Fibroblast of lung (primary cell): ENCODE results near the gene ASAP2. TPM values are rescaled to one million over a fixed set of nuclear protein-coding genes. Genes with fewer than 3 reads are reported as not detected.

Source experiments
- DNase-seq, 2 donors: peaks; one replicate each; pipeline versions ENCODE4 v3.0.0 to v3.0.0-alpha.2; 2010; ENCODE audit warnings: low read depth in 2 of 2
- H2AFZ ChIP-seq: 2 replicates; pipeline ENCODE4 v1.5.1; 2012; ENCODE audit warnings: low read length, control low read depth, inconsistent platforms
- H3K27ac ChIP-seq: 2 replicates; pipeline ENCODE4 v1.5.1; 2011; ENCODE audit warnings: low read length, control low read depth; ENCODE audit not compliant: insufficient read depth
- H3K27me3 ChIP-seq: 2 replicates; pipeline ENCODE4 v1.5.1; 2011; ENCODE audit warnings: mild to moderate bottlenecking, low read length; ENCODE audit not compliant: control insufficient read depth, insufficient read depth
- H3K36me3 ChIP-seq: 2 replicates; pipeline ENCODE4 v1.5.1; 2011; ENCODE audit warnings: low read length; ENCODE audit not compliant: control insufficient read depth, insufficient read depth
- H3K4me1 ChIP-seq: 2 replicates; pipeline ENCODE4 v1.5.1; 2011; ENCODE audit warnings: low read length; ENCODE audit not compliant: control insufficient read depth, insufficient read depth; ENCODE audit errors: extremely low read depth
- H3K4me2 ChIP-seq: 2 replicates; pipeline ENCODE4 v1.5.1; 2011; ENCODE audit warnings: low read length, control low read depth; ENCODE audit not compliant: insufficient read depth; ENCODE audit errors: extremely low read depth
- H3K4me3 ChIP-seq, 4 experiments: fragments of 200-600 bp in 1 of 4; sonication (generic) in 1 of 4; replicated peaks in 1 of 4; 2 replicates each; pipeline ENCODE4 v1.5.1; 2011 to 2016; ENCODE audit warnings: low read length in 4 of 4, low read depth in 3 of 4, mild to moderate bottlenecking in 3 of 4, control low read depth in 2 of 4, inconsistent platforms in 1 of 4, mixed read lengths in 1 of 4; ENCODE audit not compliant: insufficient read depth in 1 of 4; ENCODE audit errors: control extremely low read depth in 1 of 4
- H3K79me2 ChIP-seq: 2 replicates; pipeline ENCODE4 v1.5.1; 2012; ENCODE audit warnings: mild to moderate bottlenecking, low read length, inconsistent platforms; ENCODE audit not compliant: control insufficient read depth, insufficient read depth
- H3K9ac ChIP-seq: 2 replicates; pipeline ENCODE4 v1.5.1; 2011; ENCODE audit warnings: mild to moderate bottlenecking, low read length, control low read depth; ENCODE audit not compliant: insufficient read depth
- H3K9me3 ChIP-seq: 2 replicates; pipeline ENCODE4 v1.5.1; 2012; ENCODE audit warnings: low read depth, low read length; ENCODE audit not compliant: control insufficient read depth, insufficient read depth
- H4K20me1 ChIP-seq: 2 replicates; pipeline ENCODE4 v1.5.1; 2011; ENCODE audit warnings: low read length; ENCODE audit not compliant: control insufficient read depth, insufficient read depth; ENCODE audit errors: extremely low read depth
- CTCF ChIP-seq, 2 donors: IDR thresholded peaks in 1 of 2; conservative IDR thresholded peaks in 1 of 2; 1 replicate in 1 of 2; 2 replicates in 1 of 2; pipeline ENCODE4 v1.5.1; 2011 to 2012; ENCODE audit warnings: low read length in 2 of 2, control low read depth in 1 of 2, inconsistent platforms in 1 of 2, low read depth in 1 of 2, mild to moderate bottlenecking in 1 of 2
- EZH2 ChIP-seq: IDR thresholded peaks from 2 replicates; pipeline ENCODE4 v1.5.1; 2012; ENCODE audit warnings: low read length, control low read depth, mild to moderate bottlenecking; ENCODE audit errors: missing control alignments
- polyA minus RNA-seq: library from RNA; depleted of rRNA, polyadenylated mRNA; stranded (reverse); fragments of >200 nt; gene quantifications from 2 replicates; pipeline ENCODE4 v1.2.3, GENCODE V29; 2011; ENCODE audit warnings: low replicate concordance
- polyA plus RNA-seq, 2 donors: library from polyadenylated mRNA; depleted of rRNA in 1 of 2; stranded (reverse) in 1 of 2; unstranded in 1 of 2; fragments of >200 nt; gene quantifications; 2 replicates each; pipeline ENCODE4 v1.2.1, GENCODE V29; 2011 to 2012; ENCODE audit warnings: missing spikeins in 1 of 2
- total RNA-seq: library from RNA; depleted of rRNA; stranded (reverse); fragments of >200 nt; gene quantifications from 2 replicates; pipeline ENCODE4 v1.2.1, GENCODE V29; 2014

Gene ASAP2
- total RNA-seq (16.4 and 19.2 TPM in 2 replicates), polyA plus RNA-seq (19.9 and 24.0 TPM in 2 replicates), polyA minus RNA-seq (10.2 and 14.3 TPM in 2 replicates)
- polyA plus RNA-seq (2012) = 10.2 and 11.4 TPM in 2 replicates

DNA sequence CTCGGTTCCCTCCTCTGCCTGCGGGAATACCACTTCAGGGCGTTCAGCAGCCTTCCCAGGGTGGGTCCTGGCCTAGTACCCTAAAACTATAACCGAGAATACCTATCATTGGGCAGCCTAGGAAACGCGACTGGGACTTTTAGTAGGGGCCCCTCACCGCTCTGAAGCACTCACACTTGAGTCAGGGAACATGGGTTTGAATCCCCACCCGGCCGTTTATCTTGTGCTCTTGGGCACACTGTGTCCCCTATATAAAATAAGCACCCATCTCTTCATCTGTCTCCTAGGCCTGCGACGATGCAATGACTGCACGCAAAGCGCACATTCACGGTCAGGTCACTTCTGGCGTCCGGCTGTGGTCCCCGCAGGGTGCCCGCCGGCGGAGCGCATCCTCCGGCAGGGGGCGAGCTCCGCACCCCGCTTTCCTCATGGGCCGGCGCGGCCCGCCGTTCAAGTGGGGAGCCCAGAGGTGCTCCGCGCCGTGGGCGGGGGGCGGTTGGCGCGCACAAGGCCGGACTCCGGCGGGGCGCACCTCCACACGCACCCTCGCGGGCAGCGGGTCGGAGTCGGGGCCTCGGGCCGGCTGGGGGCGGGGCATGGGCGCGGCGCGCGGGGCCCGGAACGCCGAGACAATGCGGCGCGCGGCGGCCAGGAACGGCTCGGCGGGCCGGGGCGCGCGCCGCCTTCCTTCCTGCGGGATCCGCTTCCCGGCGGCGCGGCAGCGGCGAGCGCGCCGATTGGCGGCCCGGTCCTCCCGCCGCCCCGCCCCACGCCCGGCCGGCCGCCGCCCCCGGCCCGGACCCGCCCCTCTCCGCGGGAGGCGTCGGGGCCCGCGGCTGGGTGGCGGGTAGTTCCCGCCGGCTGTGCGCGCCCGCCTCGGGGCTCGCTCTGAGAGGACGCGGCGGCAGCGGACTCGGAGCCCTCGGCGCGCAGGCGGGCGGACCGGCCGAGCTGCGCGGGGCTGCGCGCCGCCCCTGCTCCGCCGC is at the start of gene ASAP2:
Gene ASAP2 (plus strand): TSS at position 850 of the 986 bp plus-strand sequence. CDS start 293 bp downstream, outside the sequence.
- H3K27ac ChIP-seq = peak within 1 kb of the TSS; percentile 71
- peaks cover 2% of the 10 kb centered on the region for H3K4me1 ChIP-seq

DNA sequence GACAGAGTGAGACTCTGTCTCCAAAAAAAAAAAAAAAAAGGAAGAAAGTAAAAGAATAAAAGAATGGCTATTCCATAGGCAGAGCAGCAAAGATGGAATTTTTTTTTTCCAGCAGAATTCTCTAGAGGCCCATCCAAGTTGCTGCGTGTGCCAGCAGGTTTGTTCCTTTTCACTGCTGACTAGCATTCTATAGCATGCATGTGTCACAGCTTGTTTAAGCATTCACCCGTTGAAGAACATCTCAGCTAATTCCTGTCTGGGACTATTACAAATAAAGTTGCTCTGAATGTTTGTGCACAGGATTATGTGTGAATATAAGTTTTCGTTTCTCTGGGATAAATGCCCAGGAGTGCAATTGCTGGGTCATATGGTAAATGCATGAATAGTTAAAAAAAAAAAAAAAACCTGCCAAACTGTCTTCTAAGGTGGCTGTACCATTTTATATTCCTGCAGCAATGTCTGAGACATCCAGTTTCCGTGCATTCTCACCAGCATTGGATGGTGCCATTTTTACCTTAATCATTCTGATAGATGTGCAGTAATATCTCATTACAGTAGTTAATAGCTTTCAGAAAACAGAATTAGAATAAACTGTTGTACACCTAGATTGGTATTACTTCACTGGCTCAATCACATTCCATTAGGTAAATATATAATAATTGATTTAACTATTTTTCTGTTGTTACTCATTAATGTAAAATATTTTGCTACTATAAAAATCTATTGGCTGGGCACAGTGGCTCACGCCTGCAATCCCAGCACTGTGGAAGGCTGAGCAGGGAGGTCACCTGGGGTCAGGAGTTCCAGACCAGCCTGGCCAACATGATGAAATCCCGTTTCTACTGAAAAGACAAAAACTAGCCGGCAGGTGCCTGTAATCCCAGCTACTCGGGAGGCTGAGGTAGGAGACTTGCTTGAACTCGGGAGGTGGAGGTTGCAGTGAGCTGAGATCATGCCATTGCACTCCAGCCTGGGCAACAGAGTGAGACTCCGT is 47.5 kb upstream of the ASAP2 start:
- H3K27me3 ChIP-seq = no peaks in the 10 kb centered on the region
- DNase-seq = no peak

More for the DNA sequence above, at the start of gene ASAP2:
- TF ChIP-seq CTCF (conservative IDR thresholded peaks at IDR 0.05 in 1 of 2, IDR thresholded peaks at IDR 0.05 in 1 of 2; ENCODE audit: low read depth in 1 of 2, low read length in 2 of 2) (peak; percentile 56 to 68), EZH2 (no peak)
- peak within 1 kb of the TSS; percentile 70 for H2AFZ ChIP-seq
- H3K27me3 ChIP-seq = no peaks in the 10 kb centered on the region
- H3K79me2 ChIP-seq = peaks cover 33% of the 10 kb centered on the region
- H3K4me3 ChIP-seq = peak within 1 kb of the TSS; percentile 76 to 92 (median 89)
- H3K9ac ChIP-seq = peak within 1 kb of the TSS; percentile 83
- peak within 1 kb of the TSS; percentile 96 for H3K4me2 ChIP-seq
- H4K20me1 ChIP-seq = no peaks in the 10 kb centered on the region
- DNase-seq = peak; percentile 66
- H3K36me3 ChIP-seq = no peaks in the 10 kb centered on the region
- no peaks in the 10 kb centered on the region for H3K9me3 ChIP-seq

More for the DNA sequence above, 47.5 kb upstream of the ASAP2 start:
- Histone ChIP-seq H3K27ac (no peak overlapping the region), H3K9ac (no peak overlapping the region), H3K4me2 (no peak overlapping the region), H4K20me1 (no peaks in the 10 kb centered on the region), H3K36me3 (no peaks in the 10 kb centered on the region), H2AFZ (no peak overlapping the region), H3K4me1 (peaks cover 5% of the 10 kb centered on the region), H3K9me3 (no peaks in the 10 kb centered on the region), H3K79me2 (no peaks in the 10 kb centered on the region), H3K4me3 (no peak overlapping the region)
- TF ChIP-seq CTCF (conservative IDR thresholded peaks at IDR 0.05 in 1 of 2, IDR thresholded peaks at IDR 0.05 in 1 of 2; ENCODE audit: low read depth in 1 of 2, low read length in 2 of 2) = no peak
- TF ChIP-seq EZH2 = no peak
